PC-3 (cell line): ENCODE results near the gene FXYD3. TPM values are rescaled to one million over a fixed set of nuclear protein-coding genes. Genes with fewer than 3 reads are reported as not detected.

ENCODE experiments used
- ATAC-seq: fragments of 200-7000 bp; cut with Tn5 transposase; 2 replicates; pipeline ENCODE4 v1.9.1; 2020; ENCODE audit warnings: mild to moderate bottlenecking, moderate library complexity
- BruUV-seq: library from RNA; stranded (reverse); fragments of 400-500 nt; replicated peaks from 2 replicates; lab custom pipeline; 2021; lab: Mats Ljungman, UMichigan
- CTCF ChIA-PET: fragments of 300-600 bp; sonication (Branson Sonifier 250); formaldehyde crosslinking; loops from one replicate; lab custom pipeline; 2022; ENCODE audit warnings: antibody characterized with exemption; lab: Charles Lee
- POLR2A ChIA-PET: fragments of 300-600 bp; sonication (Branson Sonifier 250); formaldehyde crosslinking; loops from one replicate; lab custom pipeline; 2022; ENCODE audit warnings: antibody characterized with exemption; ENCODE audit not compliant: unreplicated experiment; lab: Charles Lee
- DNase-seq: peaks from one replicate; pipeline ENCODE4 v3.0.0-alpha.2; 2015
- H2AFZ ChIP-seq: fragments of 300-600 bp; sonication (generic); 2 replicates; pipeline ENCODE4 v1.6.0; 2016; ENCODE audit warnings: antibody characterized with exemption, low read length
- H3F3A ChIP-seq: fragments of 300-600 bp; sonication (generic); one replicate; pipeline ENCODE4 v1.6.0; 2017; ENCODE audit warnings: antibody characterized with exemption, low read length, control low read depth, mild to moderate bottlenecking; ENCODE audit not compliant: unreplicated experiment
- H3K27ac ChIP-seq: fragments of 300-600 bp; sonication (generic); 2 replicates; pipeline ENCODE4 v1.5.1; 2016; ENCODE audit warnings: mild to moderate bottlenecking, low read length
- H3K27me3 ChIP-seq: fragments of 300-600 bp; sonication (generic); 2 replicates; pipeline ENCODE4 v1.6.1; 2016; ENCODE audit warnings: low read length, mixed read lengths
- H3K36me3 ChIP-seq: fragments of 300-600 bp; sonication (generic); 2 replicates; pipeline ENCODE4 v1.6.1; 2016; ENCODE audit warnings: low read depth, mixed run types, low read length, mixed read lengths
- H3K4me1 ChIP-seq: fragments of 300-600 bp; sonication (generic); 2 replicates; pipeline ENCODE4 v1.5.1; 2016; ENCODE audit warnings: low read length; ENCODE audit not compliant: insufficient read depth
- H3K4me2 ChIP-seq: fragments of 300-600 bp; sonication (generic); 2 replicates; pipeline ENCODE4 v1.6.0; 2016; ENCODE audit warnings: low read length
- H3K4me3 ChIP-seq: fragments of 300-600 bp; sonication (generic); 2 replicates; pipeline ENCODE4 v1.5.1; 2016; ENCODE audit warnings: mild to moderate bottlenecking, low read length, mixed read lengths
- H3K79me2 ChIP-seq: fragments of 300-600 bp; sonication (generic); 2 replicates; pipeline ENCODE4 v1.6.1; 2017; ENCODE audit warnings: low read length, mixed read lengths
- H3K9ac ChIP-seq: fragments of 300-600 bp; sonication (generic); 2 replicates; pipeline ENCODE4 v1.6.0; 2016; ENCODE audit warnings: mild to moderate bottlenecking, low read length
- H3K9me2 ChIP-seq: fragments of 300-600 bp; sonication (generic); replicated peaks from 2 replicates; pipeline ENCODE4 v1.6.1; 2016; ENCODE audit warnings: mixed run types, low read length, mixed read lengths
- H3K9me3 ChIP-seq: fragments of 300-600 bp; sonication (generic); 2 replicates; pipeline ENCODE4 v1.6.1; 2016; ENCODE audit warnings: low read length, mixed read lengths
- H4K20me1 ChIP-seq: fragments of 300-600 bp; sonication (generic); 2 replicates; pipeline ENCODE4 v1.6.1; 2016; ENCODE audit warnings: low read length, mixed read lengths
- CTCF ChIP-seq: fragments of 300-600 bp; sonication (generic); conservative IDR thresholded peaks from 2 replicates; pipeline ENCODE4 v1.5.1; 2017; ENCODE audit warnings: antibody characterized with exemption, low read depth, mild to moderate bottlenecking, low read length
- EZH2 ChIP-seq: fragments of 300-600 bp; sonication (generic); IDR thresholded peaks from one replicate; pipeline ENCODE4 v1.6.1; 2017; ENCODE audit warnings: antibody characterized with exemption, mild to moderate bottlenecking, low read length; ENCODE audit not compliant: unreplicated experiment
- EZH2phosphoT487 ChIP-seq: fragments of 300-600 bp; sonication (generic); IDR thresholded peaks from 2 replicates; pipeline ENCODE4 v1.6.1; 2018; ENCODE audit warnings: mild to moderate bottlenecking, antibody characterized with exemption, low read length, borderline replicate concordance
- intact Hi-C: fragments of 100-400 bp; cut with micrococcal nuclease; formaldehyde crosslinking; loops from 2 replicates; pipeline ENCODE4 v1.9.0; 2023
- total RNA-seq: library from RNA; depleted of rRNA; stranded (reverse); fragments of >200 nt; gene quantifications from 2 replicates; pipeline ENCODE4 v1.2.3, GENCODE V29; 2014

The FXYD3 gene
- total RNA-seq, 1 experiment from 2014 or later: 61.6 TPM

GRCh38 chr19:35106291-35106583 lies 9.4 kb upstream of the FXYD3 start:
- Histone ChIP-seq H3K4me3 (no peak overlapping the region), H3K9me2 (no peaks in the 10 kb centered on the region), H3K4me2 (no peak overlapping the region), H4K20me1 (no peaks in the 10 kb centered on the region), H3K36me3 (no peaks in the 10 kb centered on the region), H3K79me2 (no peaks in the 10 kb centered on the region), H3K4me1 (peaks cover 7% of the 10 kb centered on the region), H3K27me3 (no peaks in the 10 kb centered on the region), H3K9ac (no peak overlapping the region), H3K9me3 (no peaks in the 10 kb centered on the region), H3F3A (no peaks in the 10 kb centered on the region), H3K27ac (no peak overlapping the region), H2AFZ (no peak overlapping the region)
- BruUV-seq: no TSS peak
- TF ChIP-seq CTCF: no peak
- TF ChIP-seq EZH2: no peak
- TF ChIP-seq EZH2phosphoT487: no peak
- CTCF ChIA-PET: no interaction called here
- ATAC-seq (no peak), DNase-seq (no peak)
- POLR2A ChIA-PET: no interaction called here
- intact Hi-C loops: no loop called here

- ATAC-seq (no peak), DNase-seq (no peak)
- H3K9ac ChIP-seq: peak overlapping the region; percentile 45
- peak overlapping the region; percentile 89 for H3K27ac ChIP-seq
- no peaks in the 10 kb centered on the region for H3K27me3 ChIP-seq
- H3K4me3 ChIP-seq: no peak overlapping the region
- no peaks in the 10 kb centered on the region for H3K9me2 ChIP-seq
- H2AFZ ChIP-seq: no peak overlapping the region
- BruUV-seq: no TSS peak
- H4K20me1 ChIP-seq: no peaks in the 10 kb centered on the region
- intact Hi-C loops: no loop called here
- ChIA-PET CTCF (no interaction called here), POLR2A (no interaction called here)
- H3F3A ChIP-seq: no peaks in the 10 kb centered on the region
- TF ChIP-seq EZH2phosphoT487: no peak
- H3K79me2 ChIP-seq: no peaks in the 10 kb centered on the region
- peak overlapping the region; percentile 50 for H3K4me2 ChIP-seq
- peaks cover 7% of the 10 kb centered on the region for H3K4me1 ChIP-seq
- H3K9me3 ChIP-seq: no peaks in the 10 kb centered on the region
- H3K36me3 ChIP-seq: no peaks in the 10 kb centered on the region
Observed at GRCh38 chr19:35106898-35107541, 8.6 kb upstream of the FXYD3 start.

- Histone ChIP-seq H3K27me3 (no peaks in the 10 kb centered on the region), H3K4me2 (peak overlapping the region; percentile 50), H3K4me1 (peaks cover 7% of the 10 kb centered on the region), H4K20me1 (no peaks in the 10 kb centered on the region), H3K79me2 (no peaks in the 10 kb centered on the region), H2AFZ (no peak overlapping the region), H3K4me3 (no peak overlapping the region), H3K9me3 (no peaks in the 10 kb centered on the region), H3F3A (no peaks in the 10 kb centered on the region), H3K9me2 (no peaks in the 10 kb centered on the region), H3K36me3 (no peaks in the 10 kb centered on the region), H3K9ac (peak overlapping the region; percentile 45), H3K27ac (peak overlapping the region; percentile 89)
- TF ChIP-seq EZH2 (no peak), CTCF (no peak), EZH2phosphoT487 (no peak)
- CTCF ChIA-PET: no interaction called here
- peak; percentile 80 for DNase-seq
- POLR2A ChIA-PET: no interaction called here
- peak; percentile 88 for ATAC-seq
- intact Hi-C loops: no loop called here
- BruUV-seq: no TSS peak
Observed at GRCh38 chr19:35107545-35107944, 8.1 kb upstream of the FXYD3 start.
